ENCODE data around the gene SH3GL1. TPM values are rescaled to one million over a fixed set of nuclear protein-coding genes. Genes with fewer than 3 reads are reported as not detected.

SH3GL1 gene
- polyA plus RNA-seq, 1 experiment, result 40.2 TPM

GRCh38 chr19:4399812-4400134 is 574 bp downstream of the SH3GL1 start:
- no peak for DNase-seq (ENCODE audit: low read depth, low spot score)
- ChIA-PET CTCF (interaction anchor here (0.6 to 2.0 kb wide), 12 partner anchors 10 to 682 kb away, joined by 3 to 50 read pairs (median 8); partner anchors contain the start of gene MPND), POLR2A (interaction anchor here (0.6 to 1.0 kb wide), 3 partner anchors 19 to 57 kb away, joined by 3 to 5 read pairs (median 4); no protein-coding TSS in a partner anchor)
- TF ChIP-seq CTCF (IDR thresholded peaks at IDR 0.05; ENCODE audit: low read depth, low read length), result no peak
- Histone ChIP-seq H3K27ac (ENCODE audit: low read depth, low read length) (peak overlapping the region; percentile 61), H3K27me3 (ENCODE audit: control insufficient read depth, insufficient read depth, low read length) (no peaks in the 10 kb centered on the region), H3K4me3 (ENCODE audit: low read depth, low read length) (peak overlapping the region; percentile 90), H3K9me3 (ENCODE audit: control insufficient read depth, insufficient read depth, low read length) (no peaks in the 10 kb centered on the region)

- Histone ChIP-seq H3K4me3 (ENCODE audit: low read depth, low read length) (no peak overlapping the region), H3K27me3 (ENCODE audit: control insufficient read depth, insufficient read depth, low read length) (no peaks in the 10 kb centered on the region), H3K9me3 (ENCODE audit: control insufficient read depth, insufficient read depth, low read length) (no peaks in the 10 kb centered on the region), H3K27ac (ENCODE audit: low read depth, low read length) (peak overlapping the region; percentile 21)
- ChIA-PET CTCF (no interaction called here), POLR2A (interaction anchor here (0.6 kb wide), 1 partner anchor 16 kb away, joined by 6 read pairs; no protein-coding TSS in a partner anchor)
- no peak for DNase-seq (ENCODE audit: low read depth, low spot score)
- no peak for TF ChIP-seq CTCF (IDR thresholded peaks at IDR 0.05; ENCODE audit: low read depth, low read length)
Observed at GRCh38 chr19:4396949-4397783, 3.2 kb downstream of the SH3GL1 start.

DNA sequence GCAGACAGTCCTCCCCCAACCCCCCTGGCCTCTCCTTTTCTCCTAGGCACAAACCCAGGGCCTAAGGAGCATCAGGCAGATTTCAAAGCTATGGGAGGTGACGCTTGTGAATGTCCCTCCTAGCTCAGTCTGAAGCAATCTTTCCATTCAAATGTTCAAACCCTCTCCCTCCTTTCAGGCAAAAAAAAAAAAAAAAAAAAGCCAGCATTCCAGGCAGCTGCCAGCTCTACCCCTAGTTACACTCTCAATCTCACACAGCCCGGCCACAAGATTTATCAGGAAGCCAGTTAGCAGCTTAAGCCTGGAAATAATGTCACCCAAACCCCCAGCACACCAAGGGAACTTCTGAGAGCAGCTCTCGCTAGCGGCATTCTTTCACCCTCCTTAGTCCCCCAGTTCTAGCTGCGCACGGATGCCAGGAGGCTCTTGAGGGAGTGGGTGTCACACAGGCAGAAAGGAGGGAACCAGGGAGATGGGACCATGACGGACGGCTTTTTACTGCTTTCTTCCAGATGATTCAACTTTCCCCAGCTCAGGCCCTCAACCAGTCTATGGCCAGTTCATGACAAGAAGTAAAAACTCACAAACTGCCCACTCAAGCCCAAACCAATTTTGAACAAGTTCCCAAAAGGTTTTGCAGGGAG is 6.3 kb downstream of the SH3GL1 start:
- H3K9me3 ChIP-seq (ENCODE audit: control insufficient read depth, insufficient read depth, low read length), result no peaks in the 10 kb centered on the region; the same call in 1 of the 2 replicates
- ChIA-PET POLR2A (no interaction called here), CTCF (interaction anchor here (0.6 to 1.2 kb wide), 7 partner anchors 8 to 407 kb away, joined by 3 to 7 read pairs (median 3); partner anchors contain the start of gene CHAF1A)
- no peak for TF ChIP-seq CTCF (IDR thresholded peaks at IDR 0.05; ENCODE audit: low read depth, low read length)
- DNase-seq (ENCODE audit: low read depth, low spot score), result no peak
- peak overlapping the region; percentile 40 for H3K27ac ChIP-seq (ENCODE audit: low read depth, low read length)
- no peak overlapping the region; the same call in 1 of the 2 replicates for H3K4me3 ChIP-seq (ENCODE audit: low read depth, low read length)
- no peaks in the 10 kb centered on the region for H3K27me3 ChIP-seq (ENCODE audit: control insufficient read depth, insufficient read depth, low read length)

GRCh38 chr19:4391701-4392483 is 8.5 kb downstream of the SH3GL1 start:
- TF ChIP-seq CTCF (IDR thresholded peaks at IDR 0.05; ENCODE audit: low read depth, low read length), result no peak
- Histone ChIP-seq H3K9me3 (ENCODE audit: control insufficient read depth, insufficient read depth, low read length) (no peaks in the 10 kb centered on the region; the same call in 1 of the 2 replicates), H3K4me3 (ENCODE audit: low read depth, low read length) (peak overlapping the region; percentile 0; the same call in 1 of the 2 replicates), H3K27me3 (ENCODE audit: control insufficient read depth, insufficient read depth, low read length) (no peaks in the 10 kb centered on the region), H3K27ac (ENCODE audit: low read depth, low read length) (peak overlapping the region; percentile 75)
- DNase-seq (ENCODE audit: low read depth, low spot score), result no peak
- ChIA-PET POLR2A (interaction anchor here (1.4 kb wide), 1 partner anchor 16 kb away, joined by 6 read pairs; no protein-coding TSS in a partner anchor), CTCF (interaction anchor here (1.0 to 1.8 kb wide), 4 partner anchors 9 to 39 kb away, joined by 3 to 10 read pairs (median 4); partner anchors contain the start of gene CHAF1A)

Data from AG04450 (cell line).